ENCODE data around the gene RANBP9.

DNA sequence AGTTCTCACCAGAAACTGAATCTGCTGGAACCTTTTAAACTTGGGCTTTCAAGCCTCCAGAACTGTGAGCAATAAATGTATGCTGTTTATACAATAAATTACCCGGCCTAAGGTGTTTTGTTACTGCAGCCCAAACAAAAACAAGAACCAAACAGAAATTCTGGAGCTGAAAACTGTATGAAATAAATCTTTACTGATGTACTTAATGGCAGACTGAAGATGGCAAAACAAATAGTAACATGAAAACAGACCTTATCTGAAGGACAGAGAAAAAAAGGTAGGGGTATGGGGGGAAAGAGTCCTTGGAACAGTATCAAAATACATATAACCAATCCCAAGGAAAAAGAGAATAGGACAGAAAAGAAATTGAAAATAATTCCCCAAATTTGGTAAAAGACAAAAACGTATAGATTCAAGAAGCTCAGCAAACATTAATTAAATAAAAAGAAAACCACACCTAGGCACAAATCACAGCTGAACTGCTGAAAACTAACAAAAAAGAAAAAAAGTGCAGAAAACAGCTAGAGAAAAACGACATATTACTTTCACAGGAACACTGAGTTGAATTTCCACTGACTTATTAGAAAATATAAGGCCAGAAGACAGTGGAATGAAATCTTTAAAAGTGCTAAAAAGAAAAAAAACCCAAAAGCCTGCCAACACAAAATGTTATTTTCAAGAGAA is 48.8 kb downstream of the RANBP9 start:
- TF ChIP-seq, protein P1, sequence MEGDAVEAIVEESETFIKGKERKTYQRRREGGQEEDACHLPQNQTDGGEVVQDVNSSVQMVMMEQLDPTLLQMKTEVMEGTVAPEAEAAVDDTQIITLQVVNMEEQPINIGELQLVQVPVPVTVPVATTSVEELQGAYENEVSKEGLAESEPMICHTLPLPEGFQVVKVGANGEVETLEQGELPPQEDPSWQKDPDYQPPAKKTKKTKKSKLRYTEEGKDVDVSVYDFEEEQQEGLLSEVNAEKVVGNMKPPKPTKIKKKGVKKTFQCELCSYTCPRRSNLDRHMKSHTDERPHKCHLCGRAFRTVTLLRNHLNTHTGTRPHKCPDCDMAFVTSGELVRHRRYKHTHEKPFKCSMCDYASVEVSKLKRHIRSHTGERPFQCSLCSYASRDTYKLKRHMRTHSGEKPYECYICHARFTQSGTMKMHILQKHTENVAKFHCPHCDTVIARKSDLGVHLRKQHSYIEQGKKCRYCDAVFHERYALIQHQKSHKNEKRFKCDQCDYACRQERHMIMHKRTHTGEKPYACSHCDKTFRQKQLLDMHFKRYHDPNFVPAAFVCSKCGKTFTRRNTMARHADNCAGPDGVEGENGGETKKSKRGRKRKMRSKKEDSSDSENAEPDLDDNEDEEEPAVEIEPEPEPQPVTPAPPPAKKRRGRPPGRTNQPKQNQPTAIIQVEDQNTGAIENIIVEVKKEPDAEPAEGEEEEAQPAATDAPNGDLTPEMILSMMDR (IDR thresholded peaks at IDR 0.05): no peak
- TF ChIP-seq EZH2 (IDR thresholded peaks at IDR 0.05): no peak

Data from neural progenitor cell (in vitro differentiated cells).